Activated CD8-positive, alpha-beta memory T cell treated with anti-CD3 and anti-CD28 coated beads, Interleukin-2, amount 50 U/mL, for 4 hours (primary cell): Measurements from ENCODE around the gene KSR1.
"Not testable (repeated sequence)": the region's sequence is repeated elsewhere in the genome, so short reads cannot be mapped to it uniquely, and the experiment has no call there.

Source experiments
- DNase-seq: peaks from one replicate; pipeline ENCODE4 v3.0.0-alpha.2; 2020

Gene KSR1

GRCh38 chr17:27621942-27622559 is 165.8 kb downstream of the KSR1 start:
- no peak for DNase-seq

- no peak for DNase-seq
Observed at GRCh38 chr17:27622986-27623385, 166.7 kb downstream of the KSR1 start.

- DNase-seq: no peak
Observed at GRCh38 chr17:27623614-27624013, 167.4 kb downstream of the KSR1 start.

GRCh38 chr17:27624539-27624938 is 168.3 kb downstream of the KSR1 start:
- no peak for DNase-seq

- no peak for DNase-seq
Observed at GRCh38 chr17:27625856-27626255, 169.6 kb downstream of the KSR1 start.

GRCh38 chr17:27627514-27627913 is 171.3 kb downstream of the KSR1 start:
- DNase-seq: no peak

- DNase-seq: no peak
Observed at GRCh38 chr17:27628376-27628775, 172.1 kb downstream of the KSR1 start.

GRCh38 chr17:27629260-27629659 is 173.0 kb downstream of the KSR1 start:
- not testable (repeated sequence) for DNase-seq

- DNase-seq: no peak
Observed at GRCh38 chr17:27630607-27631410, 174.6 kb downstream of the KSR1 start, which contains the start of gene LGALS9. TSS of gene LGALS9 (plus strand) at chr17:27631188. CDS start at chr17:27631266, 78 bp downstream.

- no peak for DNase-seq
Observed at GRCh38 chr17:27631411-27631760, 175.1 kb downstream of the KSR1 start.

- no peak for DNase-seq
Observed at GRCh38 chr17:27631897-27632725, 175.9 kb downstream of the KSR1 start.

GRCh38 chr17:27632766-27633165 is 176.5 kb downstream of the KSR1 start:
- not testable (repeated sequence) for DNase-seq

GRCh38 chr17:27633312-27634025 is 177.2 kb downstream of the KSR1 start:
- DNase-seq: no peak

- no peak for DNase-seq
Observed at GRCh38 chr17:27634026-27634335, 177.7 kb downstream of the KSR1 start.

- DNase-seq: no peak
Observed at GRCh38 chr17:27634776-27635175, 178.5 kb downstream of the KSR1 start.

- no peak for DNase-seq
Observed at GRCh38 chr17:27635275-27635823, 179.1 kb downstream of the KSR1 start.

- DNase-seq: not testable (repeated sequence)
Observed at GRCh38 chr17:27636005-27636520, 179.8 kb downstream of the KSR1 start.

GRCh38 chr17:27637818-27638217 is 181.6 kb downstream of the KSR1 start:
- not testable (repeated sequence) for DNase-seq

GRCh38 chr17:27638415-27638914 is 182.2 kb downstream of the KSR1 start:
- DNase-seq: not testable (repeated sequence)

GRCh38 chr17:27640790-27641189 is 184.5 kb downstream of the KSR1 start:
- DNase-seq: no peak

- DNase-seq: no peak
Observed at GRCh38 chr17:27644586-27644985, 188.3 kb downstream of the KSR1 start.

- not testable (repeated sequence) for DNase-seq
Observed at GRCh38 chr17:27645621-27646020, 189.4 kb downstream of the KSR1 start.
